GM12864 (cell line): ENCODE measurements around the gene DDX39A.
A peak's percentile ranks its signal among the peaks of the same experiment; 100 is the strongest.

Experiments
- DNase-seq: peaks from one replicate; pipeline ENCODE4 v3.0.0-alpha.2; 2011; ENCODE audit warnings: low read depth
- H3K4me3 ChIP-seq: 2 replicates; pipeline ENCODE4 v1.5.1; 2011; ENCODE audit warnings: mild to moderate bottlenecking, low read depth, low read length, control low read depth
- CTCF ChIP-seq: IDR thresholded peaks from 2 replicates; pipeline ENCODE4 v1.5.1; 2011; ENCODE audit warnings: low read depth, mild to moderate bottlenecking, moderate library complexity, low read length, control low read depth, inconsistent platforms; ENCODE audit errors: missing control alignments

The DDX39A gene

GRCh38 chr19:14394167-14394566 lies 25.0 kb downstream of the DDX39A start:
- no peak for DNase-seq
- no peak overlapping the region for H3K4me3 ChIP-seq
- no peak for TF ChIP-seq CTCF

- DNase-seq, result no peak
- no peak overlapping the region for H3K4me3 ChIP-seq
- no peak for TF ChIP-seq CTCF
Measured at GRCh38 chr19:14393329-14393728, 25.8 kb downstream of the DDX39A start.

- no peak overlapping the region for H3K4me3 ChIP-seq
- no peak for DNase-seq
- TF ChIP-seq CTCF, result no peak
Measured at GRCh38 chr19:14391156-14391821, 27.9 kb downstream of the DDX39A start.

- no peak overlapping the region for H3K4me3 ChIP-seq
- no peak for DNase-seq
- TF ChIP-seq CTCF, result no peak
Measured at GRCh38 chr19:14390548-14390947, 28.6 kb downstream of the DDX39A start.

GRCh38 chr19:14385492-14385891 lies 33.6 kb downstream of the DDX39A start:
- H3K4me3 ChIP-seq, result peak overlapping the region; percentile 43
- TF ChIP-seq CTCF, result no peak
- DNase-seq, result no peak

GRCh38 chr19:14383661-14384555 lies 35.2 kb downstream of the DDX39A start:
- DNase-seq, result no peak
- TF ChIP-seq CTCF, result no peak
- peak overlapping the region; percentile 85 for H3K4me3 ChIP-seq
